IPS-15b (cell line): ENCODE measurements around the gene LRRC3.
"Not testable (repeated sequence)": the region's sequence is repeated elsewhere in the genome, so short reads cannot be mapped to it uniquely, and the experiment has no call there.

Source experiments
- H3K27me3 ChIP-seq: one replicate; pipeline ENCODE4 v1.6.1; 2013; ENCODE audit warnings: low read length; ENCODE audit not compliant: control insufficient read depth, insufficient read depth
- H3K36me3 ChIP-seq: one replicate; pipeline ENCODE4 v1.6.1; 2013; ENCODE audit warnings: low read length; ENCODE audit not compliant: control insufficient read depth, insufficient read depth
- H3K4me1 ChIP-seq: one replicate; pipeline ENCODE4 v1.6.1; 2013; ENCODE audit warnings: mild to moderate bottlenecking, low read length; ENCODE audit not compliant: control insufficient read depth, insufficient read depth
- H3K4me3 ChIP-seq: one replicate; pipeline ENCODE4 v1.5.1; 2013; ENCODE audit warnings: low read depth, low read length
- H3K9ac ChIP-seq: one replicate; pipeline ENCODE4 v1.6.1; 2013; ENCODE audit warnings: low read depth, mild to moderate bottlenecking, low read length
- H3K9me3 ChIP-seq: one replicate; pipeline ENCODE4 v1.6.1; 2013; ENCODE audit warnings: mild to moderate bottlenecking, low read length; ENCODE audit not compliant: control insufficient read depth, insufficient read depth

Gene LRRC3

DNA sequence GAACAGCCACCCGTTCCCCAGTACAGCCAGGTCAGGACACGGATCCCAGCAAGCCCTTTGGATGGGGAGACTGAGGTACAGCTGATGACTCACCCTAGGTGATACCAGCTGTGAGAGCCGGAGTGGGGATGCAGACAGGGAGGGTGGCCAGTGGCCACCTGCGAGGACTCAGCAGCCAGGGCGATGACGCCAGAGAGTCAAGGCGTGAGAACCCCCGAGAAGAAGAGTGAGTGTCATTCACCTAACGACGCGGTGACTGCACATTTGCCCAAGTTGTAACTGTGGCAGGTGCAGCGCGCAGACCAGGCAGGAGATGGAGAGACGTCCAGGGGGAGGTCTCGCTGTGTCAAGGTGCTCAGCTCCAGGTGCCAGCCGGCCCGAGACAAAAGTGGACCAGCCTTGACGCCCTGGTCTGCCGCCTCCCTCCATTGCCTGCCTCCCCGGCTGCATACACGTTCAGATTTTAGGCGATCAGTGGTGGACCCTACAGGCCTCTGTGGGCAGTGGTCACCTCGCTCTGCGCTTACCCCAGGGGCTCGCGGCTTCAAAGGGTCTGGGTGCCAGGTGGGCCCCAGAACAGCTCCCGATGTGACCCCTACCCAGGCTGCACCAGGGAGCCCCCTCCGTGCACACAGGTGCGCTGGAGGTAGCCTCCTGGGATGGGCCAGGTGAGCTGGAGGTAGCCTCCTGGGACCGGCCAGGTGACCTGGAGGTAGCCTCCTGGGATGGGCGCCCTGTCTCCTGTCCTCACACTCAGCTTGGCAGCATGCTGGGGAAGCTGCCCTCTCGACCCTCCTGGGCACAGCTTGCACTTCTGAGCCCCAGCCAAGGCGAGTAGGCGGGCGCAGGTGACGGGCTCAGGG lies 11.9 kb downstream of the LRRC3 start:
- H3K4me3 ChIP-seq = no peak overlapping the region
- H3K36me3 ChIP-seq = no peaks in the 10 kb centered on the region
- no peak overlapping the region for H3K9ac ChIP-seq
- no peaks in the 10 kb centered on the region for H3K27me3 ChIP-seq
- no peaks in the 10 kb centered on the region for H3K4me1 ChIP-seq
- no peaks in the 10 kb centered on the region for H3K9me3 ChIP-seq

DNA sequence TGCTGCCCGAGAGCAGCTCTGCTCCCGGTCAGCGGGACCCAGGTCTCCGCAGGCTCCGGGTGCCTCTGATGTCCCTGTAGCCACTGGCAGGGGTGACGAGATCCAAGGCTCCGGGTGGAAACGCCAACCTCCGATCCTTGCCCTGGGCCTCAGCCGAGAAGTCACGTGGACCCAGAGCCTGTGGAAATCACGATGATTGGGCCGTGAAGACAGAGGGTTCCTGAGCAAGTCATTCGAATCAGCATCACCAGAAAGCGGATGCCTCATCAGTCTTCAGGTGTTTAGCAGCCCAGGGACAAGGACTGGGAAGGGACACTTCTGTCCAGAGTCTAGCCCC lies 12.5 kb downstream of the LRRC3 start:
- H3K9me3 ChIP-seq = no peaks in the 10 kb centered on the region
- H3K4me3 ChIP-seq = no peak overlapping the region
- no peaks in the 10 kb centered on the region for H3K36me3 ChIP-seq
- H3K9ac ChIP-seq = no peak overlapping the region
- no peaks in the 10 kb centered on the region for H3K4me1 ChIP-seq
- H3K27me3 ChIP-seq = no peaks in the 10 kb centered on the region

DNA sequence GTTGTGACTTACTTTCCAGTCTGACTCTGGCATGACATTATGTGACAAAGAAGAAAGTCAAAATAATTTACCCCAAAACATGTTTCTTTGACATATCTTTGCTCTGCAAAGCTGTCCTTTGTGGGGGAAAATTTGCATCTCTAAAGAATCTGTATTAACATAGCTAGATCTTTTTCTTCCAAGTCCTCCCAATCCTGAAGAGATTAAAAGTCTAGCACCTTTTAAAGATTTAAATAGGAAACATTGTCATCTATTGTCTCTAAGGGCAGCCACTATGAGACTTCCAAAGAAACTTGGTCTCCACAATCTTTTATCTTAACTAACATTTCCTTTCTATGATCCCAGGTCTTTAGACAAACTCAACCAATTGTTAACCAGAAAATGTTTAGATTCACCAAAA lies 16.0 kb downstream of the LRRC3 start:
- Histone ChIP-seq H3K4me1 (no peaks in the 10 kb centered on the region), H3K9ac (no peak overlapping the region), H3K36me3 (no peaks in the 10 kb centered on the region), H3K27me3 (no peaks in the 10 kb centered on the region), H3K4me3 (no peak overlapping the region), H3K9me3 (no peaks in the 10 kb centered on the region)

DNA sequence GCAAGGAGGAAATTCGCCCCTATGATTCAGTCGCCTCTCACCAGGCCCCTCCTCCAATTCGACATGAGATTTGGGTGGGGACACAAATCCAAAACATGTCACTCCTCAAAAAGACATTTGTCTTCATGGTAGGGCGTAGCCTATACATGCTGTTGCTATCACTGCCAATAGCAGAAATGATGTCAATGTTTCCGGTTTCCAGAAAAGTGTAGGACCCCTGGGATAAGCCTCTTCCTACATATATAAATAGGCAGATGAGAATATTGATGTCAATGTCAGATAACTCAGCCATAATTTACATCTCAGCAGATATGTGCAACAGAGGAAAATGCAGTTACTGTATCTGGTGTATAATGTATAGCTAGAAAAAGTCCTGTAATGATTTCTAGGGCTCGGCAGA lies 16.7 kb downstream of the LRRC3 start:
- Histone ChIP-seq H3K9ac (no peak overlapping the region), H3K9me3 (no peaks in the 10 kb centered on the region)

DNA sequence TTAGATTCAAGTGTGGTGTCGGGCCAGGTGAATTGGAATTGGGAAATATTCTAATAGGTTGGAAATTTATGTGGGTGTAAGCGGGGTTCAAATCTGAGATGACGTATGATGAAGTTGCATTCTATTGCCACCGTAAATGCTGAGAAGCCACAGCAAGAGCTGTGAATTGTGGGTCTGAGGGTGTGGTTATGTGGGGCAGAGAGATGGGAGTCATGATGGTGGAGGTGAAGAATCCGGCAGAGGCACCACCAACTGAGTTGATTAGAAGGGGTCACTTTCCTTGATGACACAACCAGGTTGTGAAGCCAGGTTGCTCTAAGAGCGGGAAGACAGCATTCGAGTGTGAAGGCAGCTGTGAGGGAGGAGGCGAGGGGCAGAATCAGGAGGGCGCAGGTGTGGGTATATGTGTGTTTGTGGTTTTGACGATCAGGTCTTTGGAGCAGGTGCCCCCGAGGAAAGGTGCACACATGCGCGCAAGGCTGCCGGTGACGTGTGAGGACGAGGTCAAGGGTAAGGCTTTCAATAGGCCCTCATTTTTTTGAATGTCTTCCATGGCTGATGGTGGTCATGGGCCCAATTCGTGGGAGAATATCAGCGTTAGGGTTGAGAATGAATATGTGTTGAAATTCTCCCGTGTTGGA lies 18.7 kb downstream of the LRRC3 start:
- H3K4me3 ChIP-seq = no peak overlapping the region
- H3K27me3 ChIP-seq = no peaks in the 10 kb centered on the region
- H3K9me3 ChIP-seq = no peaks in the 10 kb centered on the region
- no peaks in the 10 kb centered on the region for H3K4me1 ChIP-seq
- no peak overlapping the region for H3K9ac ChIP-seq
- H3K36me3 ChIP-seq = no peaks in the 10 kb centered on the region

More for the DNA sequence above, 16.7 kb downstream of the LRRC3 start:
- Histone ChIP-seq H3K4me3 (no peak overlapping the region), H3K36me3 (no peaks in the 10 kb centered on the region), H3K4me1 (no peaks in the 10 kb centered on the region), H3K27me3 (no peaks in the 10 kb centered on the region)

DNA sequence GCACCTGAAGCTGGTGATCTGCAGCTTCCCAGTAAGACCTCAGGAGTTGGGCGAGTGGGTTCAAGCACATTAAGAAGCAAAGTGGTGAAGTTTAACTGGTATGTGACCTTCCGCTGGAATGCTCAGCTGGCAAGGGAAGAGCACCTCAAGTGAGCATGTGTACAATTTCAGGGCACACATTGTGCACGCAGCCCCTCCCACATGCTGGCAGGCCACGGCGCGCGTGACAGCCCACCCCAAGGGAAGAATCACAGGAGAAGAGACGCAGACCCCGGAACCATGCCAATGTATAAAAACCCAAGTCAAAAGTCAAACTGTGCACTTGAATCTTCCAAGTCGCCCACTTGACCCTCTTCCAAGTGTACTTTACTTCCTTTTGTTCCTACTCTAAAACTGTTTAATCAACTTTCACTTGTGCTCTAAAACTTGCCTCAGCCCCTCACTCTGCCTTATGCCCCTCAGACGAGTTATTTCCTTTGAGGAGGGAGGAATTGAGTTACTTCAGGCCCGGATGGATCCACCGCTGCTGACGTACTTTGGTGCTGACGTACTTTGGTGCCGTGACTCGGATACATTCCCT lies 20.0 kb downstream of the LRRC3 start:
- H3K9me3 ChIP-seq = no peaks in the 10 kb centered on the region
- H3K9ac ChIP-seq = no peak overlapping the region
- H3K4me3 ChIP-seq = no peak overlapping the region
- no peaks in the 10 kb centered on the region for H3K36me3 ChIP-seq
- no peaks in the 10 kb centered on the region for H3K4me1 ChIP-seq
- H3K27me3 ChIP-seq = no peaks in the 10 kb centered on the region

DNA sequence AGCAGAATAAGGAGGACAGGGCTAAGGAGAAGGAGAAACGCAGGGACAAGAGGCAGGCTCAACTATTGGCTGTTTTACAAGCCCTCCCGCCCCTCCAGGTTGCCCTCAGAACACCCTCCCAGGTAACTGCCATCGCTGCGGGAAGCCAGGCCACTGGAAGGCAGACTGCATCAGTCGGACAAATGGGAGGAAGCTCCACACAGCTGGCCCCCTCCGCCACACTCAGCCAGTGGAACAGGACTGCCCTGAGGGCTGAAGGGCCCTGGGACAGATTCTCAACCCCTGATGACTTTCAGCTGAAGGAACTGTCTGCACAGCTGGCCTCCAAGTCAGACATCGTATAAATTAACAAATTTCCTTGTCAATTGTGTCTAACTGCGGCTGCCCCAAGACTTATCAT lies 21.8 kb downstream of the LRRC3 start:
- no peak overlapping the region for H3K4me3 ChIP-seq
- H3K4me1 ChIP-seq = no peaks in the 10 kb centered on the region
- H3K9ac ChIP-seq = no peak overlapping the region
- H3K27me3 ChIP-seq = no peaks in the 10 kb centered on the region
- no peaks in the 10 kb centered on the region for H3K9me3 ChIP-seq
- no peaks in the 10 kb centered on the region for H3K36me3 ChIP-seq

DNA sequence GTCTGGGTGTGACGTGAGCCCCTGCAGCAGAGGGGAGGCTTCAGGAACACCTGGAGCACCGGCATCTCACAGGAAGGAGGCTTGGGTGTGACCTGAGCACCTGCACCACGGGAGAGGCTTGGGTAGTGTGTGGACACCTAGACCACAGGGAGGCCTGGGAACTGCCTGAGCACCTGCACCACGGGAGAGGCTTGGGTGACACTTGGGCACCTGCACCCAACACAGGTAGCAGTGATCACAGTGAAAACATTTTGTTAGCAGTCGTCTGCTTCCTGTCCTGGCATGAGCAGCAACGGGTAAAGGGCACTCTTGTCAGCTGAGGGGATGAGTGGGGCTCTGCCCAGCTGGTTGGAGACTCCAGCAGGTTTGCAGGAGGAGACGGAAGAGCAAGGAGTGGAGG lies 22.4 kb downstream of the LRRC3 start:
- Histone ChIP-seq H3K36me3 (no peaks in the 10 kb centered on the region), H3K9me3 (no peaks in the 10 kb centered on the region), H3K9ac (no peak overlapping the region), H3K4me1 (no peaks in the 10 kb centered on the region), H3K27me3 (no peaks in the 10 kb centered on the region), H3K4me3 (no peak overlapping the region)

DNA sequence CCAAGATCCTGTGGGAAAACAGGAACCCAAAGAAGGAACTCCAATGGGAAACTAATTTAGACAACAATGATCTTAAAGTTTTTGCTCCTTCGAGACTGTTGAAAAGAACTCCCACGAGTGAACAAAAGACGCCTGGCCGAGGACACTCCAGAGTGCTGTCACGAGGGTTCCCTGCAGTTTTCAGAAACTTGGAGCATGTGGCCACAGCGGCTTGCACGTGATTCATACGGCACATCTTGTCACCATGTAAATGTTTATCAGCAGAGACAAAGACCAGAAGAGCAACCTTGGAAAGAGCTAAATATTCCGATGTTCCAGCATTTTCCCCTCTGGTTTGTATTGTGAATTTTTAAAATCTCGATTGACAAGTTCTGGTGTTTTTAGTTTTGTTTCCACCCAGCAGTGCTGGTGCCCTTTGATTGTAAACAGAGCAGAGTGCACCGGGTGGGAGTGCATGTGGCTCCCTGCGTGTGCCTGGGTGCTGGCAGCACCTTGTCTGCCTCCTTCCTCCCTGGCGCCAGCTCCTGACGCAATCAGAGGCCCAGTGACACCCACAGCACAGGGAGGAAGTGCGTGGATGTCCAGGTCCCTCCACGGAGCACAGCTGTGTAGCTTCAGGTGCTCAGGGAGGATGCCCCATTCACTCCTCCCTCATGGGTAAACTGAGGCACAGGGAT lies 23.0 kb downstream of the LRRC3 start:
- Histone ChIP-seq H3K9me3 (no peaks in the 10 kb centered on the region), H3K27me3 (no peaks in the 10 kb centered on the region), H3K4me3 (no peak overlapping the region), H3K4me1 (no peaks in the 10 kb centered on the region), H3K9ac (no peak overlapping the region), H3K36me3 (no peaks in the 10 kb centered on the region)

DNA sequence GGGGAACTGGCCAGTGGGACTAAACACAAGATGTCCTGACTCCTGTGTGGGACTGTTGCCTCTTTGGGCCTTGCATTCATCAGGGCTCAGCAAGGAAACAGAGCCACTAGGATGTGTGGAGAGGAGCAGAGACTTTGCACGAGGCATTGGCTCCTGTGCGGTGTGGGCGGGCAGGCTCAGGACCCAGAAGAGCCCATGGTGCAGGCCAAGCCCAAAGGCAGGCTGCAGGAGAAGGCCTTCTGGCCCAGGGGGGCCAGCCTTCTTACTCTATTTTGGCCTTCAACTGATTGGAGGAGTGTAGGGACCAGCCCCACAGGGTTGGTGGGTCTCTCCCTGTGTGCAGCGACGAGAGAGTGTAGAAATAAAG lies 23.5 kb downstream of the LRRC3 start:
- no peak overlapping the region for H3K9ac ChIP-seq
- H3K4me1 ChIP-seq = no peaks in the 10 kb centered on the region
- H3K4me3 ChIP-seq = no peak overlapping the region
- H3K9me3 ChIP-seq = no peaks in the 10 kb centered on the region
- no peaks in the 10 kb centered on the region for H3K36me3 ChIP-seq
- H3K27me3 ChIP-seq = no peaks in the 10 kb centered on the region

DNA sequence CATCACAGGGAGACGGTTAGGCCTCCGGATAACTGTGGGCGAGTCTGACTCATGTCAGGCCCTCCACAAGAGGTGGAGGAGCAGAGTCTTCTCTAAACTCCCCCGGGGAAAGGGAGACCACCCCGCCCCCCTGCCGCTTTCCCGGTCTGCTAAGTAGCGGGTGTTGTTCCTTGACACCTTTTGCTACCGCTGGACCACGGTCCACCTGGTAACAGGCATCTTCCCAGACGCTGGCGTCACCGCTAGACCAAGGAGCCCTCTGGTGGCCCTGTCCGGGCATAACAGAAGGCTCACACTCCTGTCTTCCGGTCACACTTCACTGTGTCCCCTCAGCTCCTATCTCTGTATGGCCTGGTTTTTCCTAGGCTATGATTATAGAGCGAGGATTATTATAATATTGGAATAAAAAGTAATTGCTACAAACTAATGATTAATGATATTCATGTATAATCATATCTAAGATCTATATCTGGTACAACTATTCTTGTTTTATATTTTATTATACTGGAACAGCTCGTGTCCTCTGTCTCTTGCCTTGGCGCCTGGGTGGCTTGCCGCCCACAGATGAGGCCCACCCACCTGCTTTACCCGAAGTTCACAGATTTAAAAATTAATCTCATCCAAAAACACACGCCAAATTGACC lies 24.4 kb downstream of the LRRC3 start:
- not testable (repeated sequence) for H3K27me3 ChIP-seq, H3K4me3 ChIP-seq, H3K9ac ChIP-seq, H3K4me1 ChIP-seq, H3K9me3 ChIP-seq, H3K36me3 ChIP-seq
